PC-9 (cell line): ENCODE data around the gene PARPBP.

Source experiments
- CTCF ChIP-seq: fragments of 200-600 bp; sonication (generic); conservative IDR thresholded peaks from 2 replicates; pipeline ENCODE4 v1.6.1; 2017; ENCODE audit warnings: mixed run types, antibody characterized with exemption, mild to moderate bottlenecking, moderate library complexity
- EZH2 ChIP-seq: fragments of 200-600 bp; sonication (generic); IDR thresholded peaks from 2 replicates; pipeline ENCODE4 v1.8.0; 2017; ENCODE audit warnings: antibody characterized with exemption, low read depth

- TF ChIP-seq CTCF, result no peak
- TF ChIP-seq EZH2, result no peak
Measured at GRCh38 chr12:102144221-102144620, 24.2 kb downstream of the PARPBP start.
